ENCODE results near the gene ADPRS. TPM values are rescaled to one million over a fixed set of nuclear protein-coding genes. Genes with fewer than 3 reads are reported as not detected.
A peak's percentile ranks its signal among the peaks of the same experiment; 100 is the strongest.

Gene ADPRS
- total and polyA plus RNA-seq, 2 experiments from 2014 or later = 22.6 to 46.6 TPM

GRCh38 chr1:36081926-36082485 lies 6.7 kb upstream of the ADPRS start:
- Histone ChIP-seq H4K20me1 (replicated peaks; ENCODE audit: insufficient read depth) (no peaks in the 10 kb centered on the region), H3K4me3 (no peak overlapping the region), H3K4me2 (no peak overlapping the region), H3K27me3 (ENCODE audit: insufficient read depth) (peaks cover 9% of the 10 kb centered on the region; the same call in 1 of the 2 replicates), H3K9me2 (ENCODE audit: insufficient read depth) (no peaks in the 10 kb centered on the region), H3K36me3 (ENCODE audit: insufficient read depth) (no peaks in the 10 kb centered on the region), H3K79me2 (replicated peaks; ENCODE audit: insufficient read depth) (no peaks in the 10 kb centered on the region), H2AFZ (no peak overlapping the region), H3K4me1 (ENCODE audit: insufficient read depth) (0 out of 2 replicates have a peak, but pooled peaks cover 2% of the 10 kb centered on the region), H3F3A (replicated peaks; ENCODE audit: low read depth) (0 out of 2 replicates have a peak, but pooled peaks cover 10% of the 10 kb centered on the region), H3K27ac (ENCODE audit: low read depth) (no peak overlapping the region)
- no peak; the same call in 2 of the 3 replicates for ATAC-seq
- Mint-ChIP-seq H3K4me1 (peaks cover 7% of the 10 kb centered on the region; the same call in 1 of the 3 replicates), H3K4me3 (no peak overlapping the region), H3K36me3 (ENCODE audit: low read depth) (no peaks in the 10 kb centered on the region; the same call in 2 of the 3 replicates), H3K9me3 (no peaks in the 10 kb centered on the region), H3K27ac (no peak overlapping the region), H3K27me3 (ENCODE audit: insufficient read depth, low read depth, poor library complexity) (peaks cover 6% of the 10 kb centered on the region)
- DNase-seq (ENCODE audit: low spot score) = no peak
- 0 out of 4 replicates have a peak, but pooled peaks have one; percentile 1 to 12 for TF ChIP-seq CTCF (conservative IDR thresholded peaks at IDR 0.05; ENCODE audit: low read depth in 2 of 2)
- no peak for TF ChIP-seq EZH2 (IDR thresholded peaks at IDR 0.05; ENCODE audit: low read depth, unreplicated experiment)

GRCh38 chr1:36083219-36083618 lies 5.5 kb upstream of the ADPRS start:
- Mint-ChIP-seq H3K4me1 (peaks cover 10% of the 10 kb centered on the region; the same call in 1 of the 3 replicates), H3K36me3 (ENCODE audit: low read depth) (no peaks in the 10 kb centered on the region; the same call in 2 of the 3 replicates), H3K9me3 (no peaks in the 10 kb centered on the region), H3K27me3 (ENCODE audit: insufficient read depth, low read depth, poor library complexity) (peaks cover 6% of the 10 kb centered on the region), H3K4me3 (peak overlapping the region; percentile 71; the same call in 2 of the 3 replicates), H3K27ac (no peak overlapping the region)
- no peaks in the 10 kb centered on the region for H4K20me1 ChIP-seq (replicated peaks; ENCODE audit: insufficient read depth)
- peaks cover 3% of the 10 kb centered on the region; the same call in 1 of the 2 replicates for H3K4me1 ChIP-seq (ENCODE audit: insufficient read depth)
- H3K4me3 ChIP-seq = peak overlapping the region; percentile 81
- no peak overlapping the region for H2AFZ ChIP-seq
- no peak for ATAC-seq
- H3K9me2 ChIP-seq (ENCODE audit: insufficient read depth) = no peaks in the 10 kb centered on the region
- H3K27me3 ChIP-seq (ENCODE audit: insufficient read depth) = peaks cover 9% of the 10 kb centered on the region; the same call in 1 of the 2 replicates
- peak overlapping the region; percentile 93 for H3K4me2 ChIP-seq
- 0 out of 2 replicates have a peak, but pooled peaks cover 10% of the 10 kb centered on the region for H3F3A ChIP-seq (replicated peaks; ENCODE audit: low read depth)
- H3K36me3 ChIP-seq (ENCODE audit: insufficient read depth) = no peaks in the 10 kb centered on the region
- no peak for DNase-seq (ENCODE audit: low spot score)
- no peaks in the 10 kb centered on the region for H3K79me2 ChIP-seq (replicated peaks; ENCODE audit: insufficient read depth)
- no peak overlapping the region for H3K27ac ChIP-seq (ENCODE audit: low read depth)
- no peak for TF ChIP-seq ZNF462 (CRISPR knock-in tag; IDR thresholded peaks at IDR 0.05)
- no peak for TF ChIP-seq NANOG (IDR thresholded peaks at IDR 0.05; ENCODE audit: borderline replicate concordance)
- TF ChIP-seq STAT1 (IDR thresholded peaks at IDR 0.05; ENCODE audit: unreplicated experiment) = no peak
- no peak for TF ChIP-seq CREB1 (CRISPR knock-in tag; IDR thresholded peaks at IDR 0.05; ENCODE audit: low read depth)
- no peak for TF ChIP-seq ETS1 (IDR thresholded peaks at IDR 0.05)
- no peak for TF ChIP-seq POLR2AphosphoS5 (IDR thresholded peaks at IDR 0.05; ENCODE audit: low read depth)
- TF ChIP-seq ZNF331 (CRISPR knock-in tag; IDR thresholded peaks at IDR 0.05; ENCODE audit: low read depth) = no peak
- TF ChIP-seq CTCF (conservative IDR thresholded peaks at IDR 0.05; ENCODE audit: low read depth in 2 of 2) = no peak

Measured in GM23338 (cell line).